ENCODE measurements around the gene FABP6. TPM values are rescaled to one million over a fixed set of nuclear protein-coding genes. Genes with fewer than 3 reads are reported as not detected.

FABP6 gene
- total and polyA plus RNA-seq, 9 of the 15 experiments (the other 6 are each of a cell fraction or from before 2014, with no cell fraction given) = 0.11 to 0.33 (median 0.21) TPM; not detected in 4

- Histone ChIP-seq H3K9me3 (replicated peaks; ENCODE audit: control insufficient read depth, insufficient read depth, low read depth, low read length) (no peaks in the 10 kb centered on the region), H3K4me1 (replicated peaks in 1 of 2; ENCODE audit: control insufficient read depth in 2 of 2, insufficient read depth in 2 of 2, low read length in 2 of 2) (no peaks in the 10 kb centered on the region), H3K36me3 (ENCODE audit: control insufficient read depth, insufficient read depth, low read length) (no peaks in the 10 kb centered on the region), H2AFZ (ENCODE audit: low read depth, low read length) (peak overlapping the region; percentile 56; the same call in 1 of the 2 replicates), H4K20me1 (replicated peaks; ENCODE audit: control insufficient read depth, insufficient read depth, low read length) (no peaks in the 10 kb centered on the region), H3K4me2 (ENCODE audit: insufficient read depth, low read length) (no peak overlapping the region), H3K9me1 (ENCODE audit: control insufficient read depth, insufficient read depth, low read length) (no peaks in the 10 kb centered on the region), H3K79me2 (ENCODE audit: control insufficient read depth, insufficient read depth, low read length) (no peaks in the 10 kb centered on the region), H3K27ac (ENCODE audit: extremely low read depth, low read depth, low read length) (no peak overlapping the region), H3K4me3 (no peak overlapping the region), H3K9ac (ENCODE audit: insufficient read depth in 1 of 2, low read depth in 2 of 2, low read length in 2 of 2) (no peak overlapping the region; a peak in 1 of 4 replicates), H3K27me3 (ENCODE audit: control insufficient read depth in 2 of 2, insufficient read depth in 2 of 2, low read length in 2 of 2) (peaks cover 0 to 11% of the 10 kb centered on the region in 2 experiments; a peak in 2 of 5 replicates)
- no TSS peak for BruUV-seq (replicated peaks)
- intact Hi-C loops (cut with micrococcal nuclease) = no loop called here
- in situ Hi-C loops (cut with MboI) = no loop called here
- POLR2A ChIA-PET = interaction anchor here (0.6 kb wide), 1 partner anchor 79 kb away, joined by 3 read pairs; no protein-coding TSS in a partner anchor
- no peak for TF ChIP-seq ZNF695 (CRISPR knock-in tag; IDR thresholded peaks at IDR 0.05)
- TF ChIP-seq ZNF124 (CRISPR knock-in tag; IDR thresholded peaks at IDR 0.05) = no peak
- TF ChIP-seq TSC22D4 (tag; IDR thresholded peaks at IDR 0.05) = no peak
- TF ChIP-seq THRA (IDR thresholded peaks at IDR 0.05) = no peak
- TF ChIP-seq TEAD1 (CRISPR knock-in tag; IDR thresholded peaks at IDR 0.05) = no peak
- no peak for TF ChIP-seq THAP7 (CRISPR knock-in tag; IDR thresholded peaks at IDR 0.05)
- no peak for TF ChIP-seq NFXL1 (CRISPR knock-in tag; IDR thresholded peaks at IDR 0.05)
- TF ChIP-seq HDAC1 (IDR thresholded peaks at IDR 0.05) = no peak
- WGBS (ENCODE audit: insufficient coverage, low coverage, missing lambda C conversion rate) = 24% methylated on average over 5 of the region's 5 CpGs
- ATAC-seq (peak; percentile 45), FAIRE-seq (no peak), DNase-seq (ENCODE audit: extremely low read depth in 1 of 4, low spot score in 3 of 4) (no peak)
- CTCF ChIA-PET (ENCODE audit: low intra/inter-chr PET ratio) = no interaction called here
Observed at GRCh38 chr5:160274483-160274931, 45.2 kb downstream of the FABP6 start.

Measured in K562 (cell line).